Measurements from ENCODE around the gene IVNS1ABP. TPM values are rescaled to one million over a fixed set of nuclear protein-coding genes. Genes with fewer than 3 reads are reported as not detected.

The IVNS1ABP gene
- total RNA-seq (2016; rRNA removed; fragmentation: Illumina TruSeq; extraction: Trizol) (41.6 and 51.7 TPM in 2 replicates), polyA plus RNA-seq (2011; rRNA removed) (38.2 and 49.1 TPM in 2 replicates), polyA minus RNA-seq (2011; rRNA and poly(A)+ RNA removed; ENCODE audit: low replicate concordance) (35.4 and 52.1 TPM in 2 replicates), Bru-seq, nascent RNA (percentile 96 among the genes with signal in this experiment), BruChase-seq, experiment 1, labeled RNA remaining after a 6-hour chase (percentile 96 among the genes with signal in this experiment), BruChase-seq, experiment 2, labeled RNA remaining after a 2-hour chase (percentile 97 among the genes with signal in this experiment)
- total RNA-seq (2016; cell fraction: cytosol; rRNA removed; fragmentation: Illumina TruSeq; extraction: Trizol; ENCODE audit: low read depth) = 9.0 and 9.3 TPM in 2 replicates
- total RNA-seq (2016; cell fraction: insoluble cytoplasmic fraction; rRNA removed; fragmentation: Illumina TruSeq; extraction: Trizol) = 41.9 and 52.5 TPM in 2 replicates
- total RNA-seq (2016; cell fraction: membrane; rRNA removed; fragmentation: Illumina TruSeq; extraction: Trizol) = 19.8 and 21.2 TPM in 2 replicates
- 119 and 126 TPM in 2 replicates for total RNA-seq (2016; cell fraction: nucleus; rRNA removed; fragmentation: Illumina TruSeq; extraction: Trizol)
- polyA plus RNA-seq (2011; cell fraction: cytosol; rRNA removed) = 11.5 and 17.3 TPM in 2 replicates
- 83.0 and 93.5 TPM in 2 replicates for polyA plus RNA-seq (2011; cell fraction: nucleus; rRNA removed)
- 40.9 and 57.2 TPM in 2 replicates for polyA plus RNA-seq (2012)
- polyA plus RNA-seq (2016; cell fraction: cytosol; fragmentation: Illumina TruSeq; extraction: Trizol; ENCODE audit: low read depth) = 2.8 and 3.5 TPM in 2 replicates
- 38.7 and 40.0 TPM in 2 replicates for polyA plus RNA-seq (2016; cell fraction: insoluble cytoplasmic fraction; fragmentation: Illumina TruSeq; extraction: Trizol; ENCODE audit: low read depth)
- 9.3 and 11.3 TPM in 2 replicates for polyA plus RNA-seq (2016; cell fraction: membrane; fragmentation: Illumina TruSeq; extraction: Trizol; ENCODE audit: low read depth)
- 65.5 and 70.1 TPM in 2 replicates for polyA plus RNA-seq (2016; cell fraction: nucleus; fragmentation: Illumina TruSeq; extraction: Trizol; ENCODE audit: insufficient read depth, low read depth)
- polyA minus RNA-seq (2011; cell fraction: cytosol; rRNA and poly(A)+ RNA removed) = 15.7 and 16.1 TPM in 2 replicates
- 378 and 394 TPM in 2 replicates for polyA minus RNA-seq (2011; cell fraction: nucleus; rRNA and poly(A)+ RNA removed)
- long read RNA-seq, experiment 1, full-length matches to known transcripts = 12 of 14 reads
- long read RNA-seq, experiment 1, partial matches to known transcripts = 0 of 14 reads
- long read RNA-seq, experiment 1, other reads (novel, unspliced or antisense) = 2 of 14 reads
- long read RNA-seq, experiment 2, full-length matches to known transcripts = 3 of 15 reads
- long read RNA-seq, experiment 2, partial matches to known transcripts = 6 of 15 reads
- long read RNA-seq, experiment 2, other reads (novel, unspliced or antisense) = 6 of 15 reads

- Histone ChIP-seq H3K27ac (ENCODE audit: extremely low read length, insufficient read depth, low read length) (peak within 1 kb of the TSS; percentile 92), H3K4me3 (replicated peaks in 1 of 3; ENCODE audit: insufficient read depth in 1 of 3, low read depth in 2 of 3, low read length in 3 of 3) (peak within 1 kb of the TSS; percentile 78 to 84 (median 83)), H3K36me3 (replicated peaks in 1 of 2; ENCODE audit: control insufficient read depth in 1 of 2, insufficient read depth in 2 of 2, low read length in 2 of 2) (no peaks in the 10 kb centered on the region), H3K27me3 (ENCODE audit: control insufficient read depth in 1 of 2, insufficient read depth in 2 of 2, low read length in 2 of 2) (no peaks in the 10 kb centered on the region), H3K9ac (ENCODE audit: insufficient read depth, low read depth, low read length) (peak within 1 kb of the TSS; percentile 97), H3K4me1 (ENCODE audit: insufficient read depth, low read length) (peaks cover 49% of the 10 kb centered on the region), H3K9me3 (ENCODE audit: low read length) (no peaks in the 10 kb centered on the region), H3K79me2 (ENCODE audit: insufficient read depth, low read length) (peaks cover 49% of the 10 kb centered on the region), H3K4me2 (ENCODE audit: low read depth, low read length) (peak within 1 kb of the TSS; percentile 92), H2AFZ (ENCODE audit: low read length) (no peak within 1 kb of the TSS), H4K20me1 (ENCODE audit: insufficient read depth, low read length) (peaks cover 27% of the 10 kb centered on the region)
- TSS peak; percentile 68 for BruUV-seq (replicated peaks)
- ATAC-seq (peak; percentile 80), DNase-seq (ENCODE audit: low spot score) (peak; percentile 81), FAIRE-seq (no peak)
- WGBS (ENCODE audit: low lambda C conversion rate) = 32% methylated on average over 18 of the region's 80 CpGs
- ChIA-PET POLR2A (interaction anchor here (0.5 to 2.5 kb wide), 14 partner anchors 10 to 1265 kb away, joined by 3 to 13 read pairs (median 3); partner anchors contain the start of genes ODR4, RNF2, SWT1 and TPR), CTCF (ENCODE audit: low intra/inter-chr PET ratio, low total read pairs) (no interaction called here)
- intact Hi-C loops (cut with micrococcal nuclease; ENCODE audit: unreplicated experiment) = loop anchor here (2.0 to 5.0 kb wide), 3 partner anchors 160 to 365 kb away; partner anchors contain the start of genes SWT1 and TRMT1L
- in situ Hi-C loops (cut with HindIII; ENCODE audit: extremely low pct_ligation_motif_present, low pct_unique_long_range_greater_than_20kb) = loop anchor here (10.0 kb wide), 1 partner anchor 368 kb away; no protein-coding TSS in a partner anchor
- TF ChIP-seq ZBTB7B (CRISPR knock-in tag; IDR thresholded peaks at IDR 0.05) (no peak; the same call in 1 of the 2 replicates), ZNF709 (CRISPR knock-in tag; IDR thresholded peaks at IDR 0.05) (0 out of 2 replicates have a peak, but pooled peaks have one; percentile 77), BRD4 (CRISPR knock-in tag; IDR thresholded peaks at IDR 0.05) (peak; percentile 48; the same call in 1 of the 2 replicates), ARNTL (CRISPR knock-in tag; IDR thresholded peaks at IDR 0.05) (peak; percentile 54; the same call in 1 of the 2 replicates), KAT2B (IDR thresholded peaks at IDR 0.05; ENCODE audit: borderline replicate concordance, low read depth, low read length) (no peak), ZNF225 (CRISPR knock-in tag; IDR thresholded peaks at IDR 0.05) (no peak), BCL6 (CRISPR knock-in tag; IDR thresholded peaks at IDR 0.05) (no peak), ZNF296 (CRISPR knock-in tag; conservative IDR thresholded peaks at IDR 0.05) (no peak), SCMH1 (CRISPR knock-in tag; IDR thresholded peaks at IDR 0.05; ENCODE audit: borderline replicate concordance) (no peak), MAFK (conservative IDR thresholded peaks at IDR 0.05 in 1 of 2, IDR thresholded peaks at IDR 0.05 in 1 of 2; ENCODE audit: low read length in 2 of 2) (no peak), ZNF747 (CRISPR knock-in tag; IDR thresholded peaks at IDR 0.05; ENCODE audit: borderline replicate concordance) (peak; percentile 73; the same call in 1 of the 2 replicates), MAF1 (CRISPR knock-in tag; IDR thresholded peaks at IDR 0.05; ENCODE audit: borderline replicate concordance) (peak; percentile 76; the same call in 1 of the 2 replicates), ELF3 (CRISPR knock-in tag; IDR thresholded peaks at IDR 0.05) (peak; percentile 11; the same call in 1 of the 2 replicates), U2AF2 (IDR thresholded peaks at IDR 0.05; ENCODE audit: low read depth, low read length) (no peak), ZNF616 (CRISPR knock-in tag; IDR thresholded peaks at IDR 0.05; ENCODE audit: low read depth) (no peak), PAWR (CRISPR knock-in tag; IDR thresholded peaks at IDR 0.05; ENCODE audit: borderline replicate concordance) (no peak), MTF2 (CRISPR knock-in tag; IDR thresholded peaks at IDR 0.05; ENCODE audit: borderline replicate concordance) (peak; percentile 28; the same call in 1 of the 2 replicates), TAF1 (CRISPR knock-in tag; IDR thresholded peaks at IDR 0.05) (peak; percentile 96), SOX5 (CRISPR knock-in tag; IDR thresholded peaks at IDR 0.05; ENCODE audit: borderline replicate concordance) (no peak; the same call in 1 of the 2 replicates), ZSCAN30 (CRISPR knock-in tag; IDR thresholded peaks at IDR 0.05) (no peak; the same call in 1 of the 2 replicates)
Observed at GRCh38 chr1:185317034-185317885, at the start of gene IVNS1ABP. Gene IVNS1ABP, minus strand, starts transcription at chr1:185317243. Its CDS starts 7,750 bp downstream, at chr1:185309493.

Measured in HepG2 (cell line).